GM04504 (cell line): Measurements from ENCODE around the gene CAMSAP2.

Experiments used
- DNase-seq: peaks from one replicate; pipeline ENCODE4 v3.0.0-alpha.2; 2012; ENCODE audit warnings: low read depth

CAMSAP2 gene

GRCh38 chr1:200885623-200886402 is 147.1 kb downstream of the CAMSAP2 start:
- DNase-seq, result no peak

- DNase-seq, result no peak
Measured at GRCh38 chr1:200886594-200886993, 147.9 kb downstream of the CAMSAP2 start.

GRCh38 chr1:200887036-200887435 is 148.3 kb downstream of the CAMSAP2 start:
- no peak for DNase-seq

- DNase-seq, result no peak
Measured at GRCh38 chr1:200887772-200888348, 149.2 kb downstream of the CAMSAP2 start.

GRCh38 chr1:200888349-200888838 is 149.7 kb downstream of the CAMSAP2 start:
- DNase-seq, result no peak

GRCh38 chr1:200889571-200889970 is 150.9 kb downstream of the CAMSAP2 start:
- no peak for DNase-seq

GRCh38 chr1:200890027-200890426 is 151.3 kb downstream of the CAMSAP2 start:
- DNase-seq, result no peak

GRCh38 chr1:200890818-200891773 is 152.4 kb downstream of the CAMSAP2 start:
- DNase-seq, result peak; percentile 12

GRCh38 chr1:200891774-200892157 is 153.1 kb downstream of the CAMSAP2 start:
- DNase-seq, result no peak

- DNase-seq, result no peak
Measured at GRCh38 chr1:200892546-200892945, 153.9 kb downstream of the CAMSAP2 start.

GRCh38 chr1:200892958-200893357 is 154.3 kb downstream of the CAMSAP2 start:
- DNase-seq, result no peak

GRCh38 chr1:200893411-200893901 is 154.8 kb downstream of the CAMSAP2 start:
- DNase-seq, result no peak

- no peak for DNase-seq
Measured at GRCh38 chr1:200894712-200895442, 156.2 kb downstream of the CAMSAP2 start, which contains the start of gene INAVA. TSS of gene INAVA (plus strand) at chr1:200894900. CDS start at chr1:200898401, 3,501 bp downstream.

GRCh38 chr1:200895443-200895789 is 156.7 kb downstream of the CAMSAP2 start:
- no peak for DNase-seq

- no peak for DNase-seq
Measured at GRCh38 chr1:200895801-200896530, 157.3 kb downstream of the CAMSAP2 start.

- DNase-seq, result no peak
Measured at GRCh38 chr1:200896531-200897196, 158.0 kb downstream of the CAMSAP2 start.

- no peak for DNase-seq
Measured at GRCh38 chr1:200897259-200897658, 158.6 kb downstream of the CAMSAP2 start.

- no peak for DNase-seq
Measured at GRCh38 chr1:200899015-200899386, 160.3 kb downstream of the CAMSAP2 start.

GRCh38 chr1:200899451-200899915 is 160.8 kb downstream of the CAMSAP2 start:
- no peak for DNase-seq
